GOT3 (cell line): Measurements from ENCODE around the gene MPST.

Experiments used
- DNase-seq: peaks from one replicate; lab custom pipeline; 2025; ENCODE audit warnings: mixed read lengths; lab: John Stamatoyannopoulos, UW

Gene MPST

DNA sequence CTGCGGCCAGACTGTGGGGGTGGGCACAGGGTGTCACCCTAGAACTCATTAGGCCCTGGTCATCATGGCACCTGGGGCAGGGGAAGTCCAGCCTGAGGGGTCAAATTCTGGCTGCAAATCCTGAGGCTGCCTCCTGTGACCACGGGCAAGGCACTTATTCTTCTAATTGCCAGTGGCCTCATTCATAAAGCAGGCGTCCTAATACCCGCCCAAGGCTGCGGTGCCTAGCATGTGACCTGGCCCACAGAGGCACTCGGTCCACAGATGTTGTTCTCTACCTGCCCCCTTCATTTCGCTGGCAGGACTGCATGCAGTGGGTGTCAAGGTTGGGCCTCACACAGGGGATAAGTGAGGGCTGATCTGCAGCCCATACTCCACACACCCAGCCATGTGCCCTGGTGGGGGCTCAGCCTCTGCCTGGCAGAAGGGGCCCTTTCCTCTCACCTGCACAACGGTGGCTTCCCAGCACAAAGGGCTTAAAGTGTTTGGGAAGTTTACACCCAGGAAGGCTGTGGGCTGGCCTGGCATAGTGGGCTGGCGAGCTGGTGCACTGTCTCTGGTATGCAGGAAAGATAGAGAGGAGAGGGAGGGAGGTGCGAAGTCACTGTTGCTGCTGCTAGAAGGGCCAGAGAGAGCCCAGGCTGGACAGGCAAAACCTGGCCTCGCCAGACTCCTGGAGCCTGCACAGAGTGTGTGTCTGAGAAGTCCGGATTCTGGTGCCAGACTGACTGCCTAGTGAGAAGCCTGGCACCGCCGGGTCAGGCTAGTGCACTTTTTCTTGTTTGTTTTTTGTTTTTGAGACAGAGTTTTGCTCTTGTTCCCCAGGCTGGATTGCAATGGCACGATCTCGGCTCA, 3.2 kb downstream of the MPST start:
- DNase-seq, result no peak

DNA sequence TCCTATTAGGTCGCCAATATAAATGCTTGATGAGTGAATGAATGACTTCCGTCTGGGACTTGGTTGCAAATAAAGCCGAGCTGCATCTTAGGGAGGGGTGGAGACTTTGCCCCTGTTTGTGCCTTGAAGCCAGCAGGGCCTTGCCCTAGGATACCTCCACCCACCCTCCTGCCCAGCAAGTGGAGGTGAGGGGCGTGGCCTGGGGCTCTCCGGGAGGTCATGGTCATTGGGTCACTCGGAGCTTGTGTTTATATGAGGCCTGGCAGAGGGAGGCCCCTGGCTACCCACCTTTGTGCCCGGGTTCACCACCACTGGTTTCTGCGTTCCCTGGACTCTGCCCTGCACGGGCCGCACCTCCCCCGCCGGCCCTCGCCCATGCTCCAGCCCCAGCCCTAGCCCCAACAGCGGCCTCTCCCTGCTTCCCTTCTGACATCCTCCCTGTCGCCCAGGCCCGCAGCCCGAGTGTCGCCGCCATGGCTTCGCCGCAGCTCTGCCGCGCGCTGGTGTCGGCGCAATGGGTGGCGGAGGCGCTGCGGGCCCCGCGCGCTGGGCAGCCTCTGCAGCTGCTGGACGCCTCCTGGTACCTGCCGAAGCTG, 4.3 kb downstream of the MPST start:
- no peak for DNase-seq

- DNase-seq, result no peak
Measured at GRCh38 chr22:37024339-37025157, 5.0 kb downstream of the MPST start.

- DNase-seq, result no peak
Measured at GRCh38 chr22:37025500-37026070, 6.0 kb downstream of the MPST start.

DNA sequence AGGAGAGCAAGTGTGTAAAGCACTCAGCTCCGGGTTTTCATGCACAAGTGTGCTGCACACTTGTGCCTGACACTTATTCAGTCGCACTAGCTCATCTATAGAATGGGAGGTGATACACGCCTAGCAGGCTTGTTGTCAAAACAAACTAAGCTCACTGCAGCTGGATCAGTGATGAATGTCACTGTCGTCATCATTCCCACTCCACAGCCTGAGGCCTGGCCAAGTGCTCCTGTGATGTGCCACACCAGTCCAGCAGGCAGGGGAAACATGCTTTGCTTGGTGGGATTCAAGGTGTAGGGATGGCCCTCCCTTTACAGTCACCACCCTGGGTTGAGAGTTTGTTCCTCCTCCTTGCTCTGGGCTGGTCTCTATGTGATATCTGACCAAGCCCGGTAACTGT, 6.8 kb downstream of the MPST start:
- DNase-seq, result no peak

GRCh38 chr22:37027556-37027955, 8.0 kb downstream of the MPST start:
- no peak for DNase-seq

GRCh38 chr22:37028692-37029674, 9.4 kb downstream of the MPST start:
- DNase-seq, result no peak

DNA sequence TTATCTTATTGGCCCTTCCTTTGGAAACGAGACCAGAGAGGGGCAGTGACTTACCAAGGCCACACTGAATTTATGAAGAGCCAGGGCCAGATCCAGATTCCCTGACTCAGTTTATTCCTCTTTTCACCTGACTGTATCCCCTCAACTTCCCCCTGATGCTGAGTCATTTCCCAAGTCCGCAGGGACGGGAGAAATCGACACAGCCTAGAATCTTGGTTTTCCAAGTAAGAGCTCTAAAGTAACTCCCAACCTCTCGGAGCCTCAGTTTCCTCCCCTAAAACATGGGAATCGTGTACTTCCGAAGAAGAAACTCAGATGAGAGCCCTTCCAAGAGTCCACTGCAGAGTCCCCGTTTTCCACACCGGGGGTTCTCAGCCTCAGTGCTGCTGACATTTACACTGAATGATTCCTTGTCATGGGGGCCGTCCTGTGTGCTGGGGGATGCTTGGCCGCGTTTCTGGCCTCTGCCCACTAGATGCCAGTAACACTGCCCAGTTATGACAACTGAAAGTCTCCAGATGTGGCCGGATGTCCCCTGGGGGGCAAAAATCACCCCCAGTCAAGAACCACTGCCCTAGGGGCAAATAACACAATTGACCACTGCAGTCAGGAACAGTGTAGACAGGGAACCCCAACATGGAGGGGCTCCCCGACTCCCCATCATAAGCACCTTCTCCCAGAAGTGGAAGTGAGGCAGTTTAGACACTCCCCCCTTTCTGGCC, 11.2 kb downstream of the MPST start:
- DNase-seq, result no peak

DNA sequence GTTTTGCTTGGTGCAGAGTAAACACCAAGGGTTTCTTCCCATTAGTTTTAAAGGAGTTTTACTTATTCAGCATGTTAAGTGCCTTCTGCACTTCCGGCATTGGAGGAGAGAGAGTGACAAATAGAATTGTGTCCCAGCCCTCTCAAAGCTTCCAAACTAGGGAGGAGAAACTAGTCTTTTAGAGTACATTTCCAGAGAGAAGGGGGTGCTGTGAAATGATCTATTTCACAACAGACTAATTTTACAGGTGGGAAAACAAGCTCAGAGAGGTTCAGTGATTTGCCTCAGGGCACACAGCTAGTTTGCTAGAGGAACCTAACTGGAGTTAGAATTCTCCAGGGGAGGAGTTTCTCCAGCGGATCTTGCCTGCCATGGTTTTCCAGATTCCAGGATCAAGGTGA, 12.6 kb downstream of the MPST start:
- DNase-seq, result no peak

DNA sequence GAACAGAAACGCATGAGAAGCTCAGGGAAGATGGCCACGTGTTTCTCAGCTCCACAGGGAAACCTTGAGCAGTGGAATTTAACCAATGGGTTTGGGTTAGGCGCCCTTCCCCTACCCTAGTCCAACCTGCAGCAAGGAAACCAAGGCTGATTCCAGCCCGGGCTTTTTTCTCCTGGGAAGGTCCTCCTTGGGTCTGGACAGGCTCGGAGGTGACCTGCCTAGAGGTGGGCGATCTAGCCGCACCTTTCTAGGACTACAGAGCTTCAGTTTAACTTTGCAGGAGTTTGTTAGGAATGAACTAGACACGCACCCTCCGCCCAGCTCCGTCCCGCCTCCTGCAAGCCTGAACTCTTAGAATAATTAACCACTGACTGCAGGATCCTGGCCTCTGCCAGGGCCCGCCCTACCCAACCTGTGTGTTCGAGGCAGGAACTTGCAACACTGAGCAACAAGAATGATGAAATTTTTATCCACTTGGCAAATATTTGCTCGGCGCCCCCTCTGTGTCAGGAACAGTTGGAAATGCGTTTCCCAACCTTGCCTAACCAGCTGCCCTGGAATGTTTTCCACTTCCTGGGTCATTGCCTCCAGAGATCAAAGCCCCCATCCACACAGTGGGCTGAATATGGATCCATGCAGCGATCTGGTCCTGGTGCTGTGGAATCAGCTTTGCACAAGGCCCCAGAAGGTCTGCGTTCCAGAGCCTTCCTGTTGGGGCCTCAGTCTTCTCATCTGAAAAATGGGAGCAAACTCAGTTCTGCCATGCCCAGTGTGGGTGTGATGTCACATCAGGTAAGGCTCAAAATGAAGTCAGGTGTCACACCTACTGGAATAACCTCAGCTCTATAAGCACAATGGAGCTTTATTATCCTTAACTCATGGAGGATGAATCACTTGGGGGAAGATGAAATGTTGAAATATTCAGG, 13.3 kb downstream of the MPST start:
- no peak for DNase-seq

GRCh38 chr22:37033605-37034430, 14.3 kb downstream of the MPST start:
- DNase-seq, result no peak

GRCh38 chr22:37036655-37037377, 17.3 kb downstream of the MPST start:
- DNase-seq, result no peak

DNA sequence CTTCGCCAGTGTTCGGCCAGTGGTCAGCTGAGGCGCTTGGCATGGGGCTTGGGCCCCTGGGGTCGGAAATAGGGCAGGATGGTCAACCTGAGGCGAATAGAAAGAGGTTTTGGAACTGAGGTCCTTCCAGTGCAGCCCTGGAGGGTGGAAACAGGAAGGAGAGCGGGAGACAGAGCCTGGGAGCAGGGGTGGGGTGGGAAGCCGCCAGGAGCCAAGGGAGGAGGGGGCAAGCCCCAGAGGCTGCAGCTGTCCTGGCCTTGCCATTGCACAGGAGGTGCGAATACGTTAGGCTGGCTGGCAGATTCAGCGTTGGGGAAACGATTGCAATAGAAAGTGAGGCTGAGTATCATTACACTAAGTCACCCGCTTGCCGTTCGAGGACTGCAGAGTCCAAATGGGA, 18.1 kb downstream of the MPST start:
- DNase-seq, result no peak

DNA sequence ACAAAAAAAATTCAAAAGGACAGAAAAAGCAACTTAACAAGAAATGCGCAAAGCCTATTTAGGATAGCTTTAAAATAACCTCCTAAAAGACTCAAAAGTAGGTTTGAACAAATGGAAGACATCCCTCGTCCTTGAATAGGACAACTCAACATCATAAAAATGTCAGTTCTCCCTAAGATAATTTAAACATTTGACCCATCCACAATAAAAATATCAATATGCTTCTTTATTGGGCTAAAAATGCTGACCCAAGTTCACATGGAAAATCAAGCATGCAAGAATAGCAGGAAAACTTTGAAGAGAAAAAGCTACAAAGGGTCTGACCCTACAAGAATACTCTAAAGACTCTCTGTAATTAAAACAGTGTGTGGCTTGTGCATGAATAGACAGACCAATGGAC, 19.9 kb downstream of the MPST start:
- DNase-seq, result no peak

DNA sequence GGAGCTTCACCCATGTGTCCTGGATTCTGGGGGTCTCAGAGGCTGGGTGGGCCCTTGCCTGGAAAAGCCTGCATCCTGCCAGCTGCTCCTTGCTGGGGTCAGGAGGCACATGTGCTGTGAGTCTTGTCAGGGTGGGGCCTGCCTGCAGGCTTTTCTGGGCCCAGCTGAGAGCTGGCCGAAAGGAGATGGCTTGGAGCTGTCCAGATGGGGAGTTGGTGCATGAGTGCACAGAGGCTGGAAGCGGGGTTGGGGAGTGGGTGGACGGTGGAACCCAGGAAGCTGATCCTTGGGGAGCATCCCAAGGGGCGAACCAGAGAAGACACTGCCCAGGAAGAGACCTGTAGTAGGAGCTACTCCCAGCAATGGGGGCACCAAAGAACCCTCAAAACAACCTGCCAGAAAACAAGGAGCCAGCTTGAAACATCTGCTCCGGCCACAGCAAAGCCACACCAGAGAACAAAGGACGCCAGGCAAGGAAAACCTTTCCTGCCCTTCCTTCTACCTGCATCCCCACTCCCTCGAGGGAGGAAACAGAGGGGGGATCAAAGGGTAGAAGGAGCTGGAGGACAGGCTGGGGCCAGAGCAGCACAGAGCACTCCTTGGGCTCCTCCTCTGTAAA, 23.8 kb downstream of the MPST start:
- DNase-seq, result no peak

- no peak for DNase-seq
Measured at GRCh38 chr22:37043828-37044538, 24.4 kb downstream of the MPST start.
